Keratinocyte (primary cell): ENCODE measurements around the gene CDCP1. TPM values are rescaled to one million over a fixed set of nuclear protein-coding genes. Genes with fewer than 3 reads are reported as not detected.
"Not testable (repeated sequence)": the region's sequence is repeated elsewhere in the genome, so short reads cannot be mapped to it uniquely, and the experiment has no call there.

Experiments
- DNase-seq: peaks from one replicate; pipeline ENCODE4 v3.0.0-alpha.2; 2011; ENCODE audit warnings: low read depth, missing footprints, low spot score
- FAIRE-seq: peaks from 2 replicates; lab custom pipeline; 2011; peaks lifted over from hg19 to GRCh38; lab: Jason Lieb, UNC
- H2AFZ ChIP-seq: 2 replicates; pipeline ENCODE4 v1.6.0; 2012; ENCODE audit warnings: low read length, control low read depth, inconsistent platforms; ENCODE audit not compliant: control insufficient read depth
- H3K27ac ChIP-seq: 2 replicates; pipeline ENCODE4 v1.5.1; 2011; ENCODE audit warnings: low read length; ENCODE audit not compliant: control insufficient read depth, insufficient read depth
- H3K27me3 ChIP-seq: 3 replicates; pipeline ENCODE4 v1.6.0; 2011; ENCODE audit warnings: low read length; ENCODE audit not compliant: control insufficient read depth, insufficient read depth; ENCODE audit errors: extremely low read depth
- H3K36me3 ChIP-seq, 2 experiments: 2 replicates in 1 of 2; 3 replicates in 1 of 2; pipeline ENCODE4 v1.5.1; 2011; ENCODE audit warnings: low read length in 2 of 2, mild to moderate bottlenecking in 1 of 2; ENCODE audit not compliant: control insufficient read depth in 2 of 2, insufficient read depth in 2 of 2; ENCODE audit errors: extremely low read depth in 1 of 2
- H3K4me1 ChIP-seq: 3 replicates; pipeline ENCODE4 v1.5.1; 2011; ENCODE audit warnings: low read length; ENCODE audit not compliant: control insufficient read depth, insufficient read depth; ENCODE audit errors: extremely low read depth
- H3K4me2 ChIP-seq: 3 replicates; pipeline ENCODE4 v1.6.0; 2011; ENCODE audit warnings: low read depth, low read length; ENCODE audit not compliant: control insufficient read depth, insufficient read depth; ENCODE audit errors: extremely low read depth
- H3K4me3 ChIP-seq, 3 experiments: fragments of 200-600 bp in 1 of 3; sonication (generic) in 1 of 3; 2 replicates in 2 of 3; 3 replicates in 1 of 3; pipeline ENCODE4 v1.5.1; 2011 to 2016; ENCODE audit warnings: low read length in 3 of 3, mild to moderate bottlenecking in 3 of 3, control low read depth in 2 of 3, inconsistent platforms in 1 of 3, low read depth in 1 of 3, mixed read lengths in 1 of 3, mixed run types in 1 of 3, moderate library complexity in 1 of 3; ENCODE audit not compliant: control insufficient read depth in 2 of 3, insufficient read depth in 2 of 3; ENCODE audit errors: extremely low read depth in 1 of 3
- H3K79me2 ChIP-seq: 2 replicates; pipeline ENCODE4 v1.6.0; 2012; ENCODE audit warnings: low read length; ENCODE audit not compliant: control insufficient read depth, insufficient read depth
- H3K9ac ChIP-seq: 3 replicates; pipeline ENCODE4 v1.6.0; 2011; ENCODE audit warnings: low read length; ENCODE audit not compliant: control insufficient read depth, insufficient read depth; ENCODE audit errors: extremely low read depth
- H3K9me1 ChIP-seq: 3 replicates; pipeline ENCODE4 v1.6.0; 2011; ENCODE audit warnings: low read length; ENCODE audit not compliant: control insufficient read depth, insufficient read depth; ENCODE audit errors: extremely low read depth
- H3K9me3 ChIP-seq: 2 replicates; pipeline ENCODE4 v1.5.1; 2012; ENCODE audit warnings: low read depth, low read length; ENCODE audit not compliant: control insufficient read depth
- H4K20me1 ChIP-seq: 3 replicates; pipeline ENCODE4 v1.6.0; 2011; ENCODE audit warnings: low read length; ENCODE audit not compliant: control insufficient read depth, insufficient read depth; ENCODE audit errors: extremely low read depth
- EZH2 ChIP-seq: IDR thresholded peaks from one replicate; pipeline ENCODE4 v1.6.1; 2012; ENCODE audit warnings: inconsistent platforms, mild to moderate bottlenecking, low read length, moderate library complexity
- dilution Hi-C: fragments of 300-500 bp; cut with MboI; formaldehyde crosslinking; loops from one replicate; pipeline ENCODE4 v1.7.0; 2020; ENCODE audit warnings: low sequenced_read_pairs; ENCODE audit not compliant: extremely low pct_ligation_motif_present
- polyA plus RNA-seq, 5 experiments: library from polyadenylated mRNA; depleted of rRNA in 3 of 5; stranded (reverse) in 3 of 5; stranded (forward) in 1 of 5; unstranded in 1 of 5; fragments of >200 nt; gene quantifications; 1 replicate in 1 of 5; 2 replicates in 3 of 5; 3 replicates in 1 of 5; pipeline versions ENCODE4 v1.2.1 to v1.2.3, GENCODE V29; 2011 to 2012; ENCODE audit warnings: missing spikeins in 2 of 5, low read depth in 1 of 5, low replicate concordance in 1 of 5
- TF ChIP-seq, protein P1 (sequence below), 3 experiments: IDR thresholded peaks in 1 of 3; conservative IDR thresholded peaks in 1 of 3; optimal IDR thresholded peaks in 1 of 3; 2 replicates in 2 of 3; 3 replicates in 1 of 3; pipeline versions ENCODE3 to v1.5.1; 2011; ENCODE audit warnings: low read length in 3 of 3, mild to moderate bottlenecking in 3 of 3, moderate library complexity in 2 of 3, control low read depth in 1 of 3, inconsistent platforms in 1 of 3; ENCODE audit not compliant: insufficient read depth in 2 of 3; ENCODE audit errors: extremely low read depth in 1 of 3

CDCP1 gene
- polyA plus RNA-seq, 1 donor (not counting 4 experiments of a cell fraction or from before 2014, with no cell fraction given): 85.8 TPM

DNA sequence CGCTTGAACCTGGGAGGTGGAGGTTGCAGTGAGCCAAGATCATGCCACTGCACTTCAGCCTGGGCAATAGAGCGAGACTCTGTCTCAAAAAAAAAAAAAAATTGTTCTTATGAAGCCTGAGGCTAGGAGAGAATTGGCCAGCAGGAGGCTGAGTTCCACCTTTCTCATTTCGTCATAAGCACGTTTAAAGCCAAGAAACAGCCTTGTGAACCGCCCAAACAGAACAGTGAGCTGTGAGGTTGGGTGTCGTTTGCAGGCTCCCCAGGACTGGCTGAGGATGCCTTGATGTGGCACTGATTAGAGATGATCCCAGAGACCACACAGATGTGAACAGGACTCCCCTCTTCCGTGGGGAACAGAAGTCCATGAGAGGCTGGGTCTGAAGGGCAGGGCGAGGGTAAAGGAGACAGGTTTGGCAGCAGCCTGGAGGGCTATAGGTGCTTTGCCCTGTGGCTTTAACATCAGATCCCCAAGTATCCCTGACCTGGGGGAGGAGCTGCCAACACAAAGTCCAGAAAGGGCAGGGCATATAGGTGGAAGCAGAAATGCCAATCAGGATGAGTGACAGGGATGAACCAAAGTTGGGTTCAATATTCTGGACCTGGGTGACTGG lies 67.2 kb downstream of the CDCP1 start:
- no peaks in the 10 kb centered on the region for H3K9me3 ChIP-seq
- peaks cover 12 to 14% of the 10 kb centered on the region in 2 experiments for H3K36me3 ChIP-seq
- no peaks in the 10 kb centered on the region for H3K4me1 ChIP-seq
- no peak overlapping the region for H2AFZ ChIP-seq
- H3K9me1 ChIP-seq: no peaks in the 10 kb centered on the region
- H3K79me2 ChIP-seq: peaks cover 2% of the 10 kb centered on the region
- FAIRE-seq (no peak), DNase-seq (no peak)
- H3K27me3 ChIP-seq: no peaks in the 10 kb centered on the region
- dilution Hi-C loops: no loop called here
- no peak for TF ChIP-seq EZH2
- TF ChIP-seq, protein P1, sequence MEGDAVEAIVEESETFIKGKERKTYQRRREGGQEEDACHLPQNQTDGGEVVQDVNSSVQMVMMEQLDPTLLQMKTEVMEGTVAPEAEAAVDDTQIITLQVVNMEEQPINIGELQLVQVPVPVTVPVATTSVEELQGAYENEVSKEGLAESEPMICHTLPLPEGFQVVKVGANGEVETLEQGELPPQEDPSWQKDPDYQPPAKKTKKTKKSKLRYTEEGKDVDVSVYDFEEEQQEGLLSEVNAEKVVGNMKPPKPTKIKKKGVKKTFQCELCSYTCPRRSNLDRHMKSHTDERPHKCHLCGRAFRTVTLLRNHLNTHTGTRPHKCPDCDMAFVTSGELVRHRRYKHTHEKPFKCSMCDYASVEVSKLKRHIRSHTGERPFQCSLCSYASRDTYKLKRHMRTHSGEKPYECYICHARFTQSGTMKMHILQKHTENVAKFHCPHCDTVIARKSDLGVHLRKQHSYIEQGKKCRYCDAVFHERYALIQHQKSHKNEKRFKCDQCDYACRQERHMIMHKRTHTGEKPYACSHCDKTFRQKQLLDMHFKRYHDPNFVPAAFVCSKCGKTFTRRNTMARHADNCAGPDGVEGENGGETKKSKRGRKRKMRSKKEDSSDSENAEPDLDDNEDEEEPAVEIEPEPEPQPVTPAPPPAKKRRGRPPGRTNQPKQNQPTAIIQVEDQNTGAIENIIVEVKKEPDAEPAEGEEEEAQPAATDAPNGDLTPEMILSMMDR (optimal IDR thresholded peaks at IDR 0.05 in 1 of 3, IDR thresholded peaks at IDR 0.05 in 1 of 3, conservative IDR thresholded peaks at IDR 0.05 in 1 of 3; ENCODE audit: extremely low read depth in 1 of 3, insufficient read depth in 2 of 3, low read length in 3 of 3): peak in 2 of 3 experiments; percentile 18 to 30
- H3K4me3 ChIP-seq: no peak overlapping the region
- no peak overlapping the region for H3K9ac ChIP-seq
- H4K20me1 ChIP-seq: no peaks in the 10 kb centered on the region
- no peak overlapping the region for H3K27ac ChIP-seq
- no peak overlapping the region for H3K4me2 ChIP-seq

DNA sequence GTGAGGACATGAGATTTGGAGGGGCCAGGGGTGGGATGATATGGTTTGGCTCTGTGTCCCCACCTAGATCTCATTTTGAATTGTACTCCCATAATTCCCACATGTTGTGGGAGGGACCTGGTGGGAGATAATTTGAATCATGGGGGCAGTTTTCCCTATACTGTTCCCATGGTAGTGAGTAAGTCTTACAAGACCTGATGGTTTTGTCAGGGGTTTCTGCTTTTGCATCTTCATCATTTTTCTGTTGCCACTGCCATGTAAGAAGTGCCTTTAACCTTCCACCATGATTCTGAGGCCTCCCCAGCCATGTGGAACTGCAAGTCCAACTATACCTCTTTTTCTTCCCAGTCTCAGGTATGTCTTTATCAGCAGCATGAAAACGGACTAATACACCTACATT lies 67.9 kb downstream of the CDCP1 start:
- H3K4me1 ChIP-seq, FAIRE-seq, DNase-seq, H3K27me3 ChIP-seq, H3K4me2 ChIP-seq, H3K27ac ChIP-seq, H3K79me2 ChIP-seq, H3K9ac ChIP-seq, H3K9me1 ChIP-seq, dilution Hi-C loops, H3K9me3 ChIP-seq, H2AFZ ChIP-seq, H4K20me1 ChIP-seq, H3K4me3 ChIP-seq: not testable (repeated sequence)
- H3K36me3 ChIP-seq: peaks cover 9 to 10% of the 10 kb centered on the region in 2 experiments
